Ascending aorta (tissue), 2 donors: Measurements from ENCODE around the gene RBMS3. TPM values are rescaled to one million over a fixed set of nuclear protein-coding genes. Genes with fewer than 3 reads are reported as not detected.

ENCODE experiments used
- DNase-seq, 2 donors: peaks; one replicate each; pipeline ENCODE4 v3.0.0-alpha.2; 2019; ENCODE audit warnings: low spot score in 2 of 2
- H3K27ac ChIP-seq, 2 donors: fragments of 200-600 bp; sonication (generic); one replicate each; pipeline ENCODE4 v1.5.1; 2016 to 2017; ENCODE audit warnings: mild to moderate bottlenecking in 1 of 2
- H3K27me3 ChIP-seq: fragments of 200-600 bp; sonication (generic); one replicate; pipeline ENCODE4 v1.5.1; 2017
- H3K36me3 ChIP-seq, 2 donors: fragments of 200-600 bp; sonication (generic); one replicate each; pipeline ENCODE4 v1.5.1; 2016
- H3K4me1 ChIP-seq, 2 donors: fragments of 200-600 bp; sonication (generic); one replicate each; pipeline ENCODE4 v1.5.1; 2016 to 2017; ENCODE audit warnings: mild to moderate bottlenecking in 1 of 2
- H3K4me3 ChIP-seq, 2 donors: fragments of 200-600 bp; sonication (generic); one replicate each; pipeline ENCODE4 v1.5.1; 2016 to 2017; ENCODE audit warnings: mild to moderate bottlenecking in 1 of 2
- H3K9me3 ChIP-seq, 2 donors: fragments of 200-600 bp; sonication (generic); one replicate each; pipeline ENCODE4 v1.5.1; 2016
- intact Hi-C: fragments of 100-400 bp; cut with DNase I; formaldehyde crosslinking; loops from one replicate; pipeline ENCODE4 v1.15.1; 2023
- total RNA-seq: library from RNA; depleted of rRNA; stranded (reverse); fragments of >200 nt; gene quantifications from one replicate; pipeline ENCODE4 v1.1.0, GENCODE V29; 2016
- TF ChIP-seq, protein P1 (sequence below), 3 experiments: fragments of 200-600 bp in 2 of 3; fragments of 450-650 bp in 1 of 3; sonication (generic) in 2 of 3; IDR thresholded peaks; one replicate each; pipeline ENCODE4 v1.5.1; 2016 to 2019; ENCODE audit warnings: antibody characterized with exemption in 3 of 3, mild to moderate bottlenecking in 1 of 3, moderate library complexity in 1 of 3

RBMS3 gene
- total RNA-seq, 1 donor from 2014 or later: 65.8 TPM

GRCh38 chr3:29639578-29640290, 358.9 kb downstream of the RBMS3 start:
- Histone ChIP-seq H3K27ac (no peak overlapping the region), H3K4me3 (no peak overlapping the region), H3K27me3 (no peaks in the 10 kb centered on the region), H3K4me1 (peaks cover 2 to 13% of the 10 kb centered on the region in 2 donors), H3K36me3 (no peaks in the 10 kb centered on the region), H3K9me3 (peaks cover 5 to 9% of the 10 kb centered on the region in 2 donors)
- intact Hi-C loops: loop anchor here (5.0 kb wide), 1 partner anchor 357 kb away; the partner anchor contains the start of gene RBMS3
- TF ChIP-seq, protein P1, sequence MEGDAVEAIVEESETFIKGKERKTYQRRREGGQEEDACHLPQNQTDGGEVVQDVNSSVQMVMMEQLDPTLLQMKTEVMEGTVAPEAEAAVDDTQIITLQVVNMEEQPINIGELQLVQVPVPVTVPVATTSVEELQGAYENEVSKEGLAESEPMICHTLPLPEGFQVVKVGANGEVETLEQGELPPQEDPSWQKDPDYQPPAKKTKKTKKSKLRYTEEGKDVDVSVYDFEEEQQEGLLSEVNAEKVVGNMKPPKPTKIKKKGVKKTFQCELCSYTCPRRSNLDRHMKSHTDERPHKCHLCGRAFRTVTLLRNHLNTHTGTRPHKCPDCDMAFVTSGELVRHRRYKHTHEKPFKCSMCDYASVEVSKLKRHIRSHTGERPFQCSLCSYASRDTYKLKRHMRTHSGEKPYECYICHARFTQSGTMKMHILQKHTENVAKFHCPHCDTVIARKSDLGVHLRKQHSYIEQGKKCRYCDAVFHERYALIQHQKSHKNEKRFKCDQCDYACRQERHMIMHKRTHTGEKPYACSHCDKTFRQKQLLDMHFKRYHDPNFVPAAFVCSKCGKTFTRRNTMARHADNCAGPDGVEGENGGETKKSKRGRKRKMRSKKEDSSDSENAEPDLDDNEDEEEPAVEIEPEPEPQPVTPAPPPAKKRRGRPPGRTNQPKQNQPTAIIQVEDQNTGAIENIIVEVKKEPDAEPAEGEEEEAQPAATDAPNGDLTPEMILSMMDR (IDR thresholded peaks at IDR 0.05): no peak
- DNase-seq: no peak

- intact Hi-C loops: loop anchor here (5.0 kb wide), 1 partner anchor 360 kb away; the partner anchor contains the start of gene RBMS3
- Histone ChIP-seq H3K27ac (peak overlapping the region; percentile 65 to 77), H3K4me1 (peaks cover 2 to 17% of the 10 kb centered on the region in 2 donors), H3K4me3 (no peak overlapping the region), H3K9me3 (no peaks in the 10 kb centered on the region), H3K36me3 (no peaks in the 10 kb centered on the region), H3K27me3 (no peaks in the 10 kb centered on the region)
- TF ChIP-seq, protein P1 (IDR thresholded peaks at IDR 0.05): peak in 1 of 3 experiments; percentile 6
- DNase-seq: no peak
These were observed 361.6 kb downstream of the RBMS3 start for GRCh38 chr3:29642393-29643033.

GRCh38 chr3:29643034-29643425, 362.2 kb downstream of the RBMS3 start:
- H3K36me3 ChIP-seq: no peaks in the 10 kb centered on the region
- DNase-seq: no peak
- peaks cover 2 to 17% of the 10 kb centered on the region in 2 donors for H3K4me1 ChIP-seq
- H3K27ac ChIP-seq: peak overlapping the region; percentile 65 to 77
- intact Hi-C loops: loop anchor here (5.0 kb wide), 1 partner anchor 361 kb away; the partner anchor contains the start of gene RBMS3
- no peaks in the 10 kb centered on the region for H3K27me3 ChIP-seq
- H3K4me3 ChIP-seq: no peak overlapping the region
- no peaks in the 10 kb centered on the region for H3K9me3 ChIP-seq
- TF ChIP-seq, protein P1 (IDR thresholded peaks at IDR 0.05): no peak

- H3K9me3 ChIP-seq: no peaks in the 10 kb centered on the region
- TF ChIP-seq, protein P1 (IDR thresholded peaks at IDR 0.05): no peak
- H3K27ac ChIP-seq: peak overlapping the region in 1 of 2 donors; percentile 77
- intact Hi-C loops: loop anchor here (5.0 kb wide), 1 partner anchor 362 kb away; the partner anchor contains the start of gene RBMS3
- H3K4me1 ChIP-seq: peaks cover 2 to 17% of the 10 kb centered on the region in 2 donors
- H3K4me3 ChIP-seq: no peak overlapping the region
- no peaks in the 10 kb centered on the region for H3K27me3 ChIP-seq
- H3K36me3 ChIP-seq: no peaks in the 10 kb centered on the region
- no peak for DNase-seq
These were observed 363.4 kb downstream of the RBMS3 start for GRCh38 chr3:29644261-29644660.

DNA sequence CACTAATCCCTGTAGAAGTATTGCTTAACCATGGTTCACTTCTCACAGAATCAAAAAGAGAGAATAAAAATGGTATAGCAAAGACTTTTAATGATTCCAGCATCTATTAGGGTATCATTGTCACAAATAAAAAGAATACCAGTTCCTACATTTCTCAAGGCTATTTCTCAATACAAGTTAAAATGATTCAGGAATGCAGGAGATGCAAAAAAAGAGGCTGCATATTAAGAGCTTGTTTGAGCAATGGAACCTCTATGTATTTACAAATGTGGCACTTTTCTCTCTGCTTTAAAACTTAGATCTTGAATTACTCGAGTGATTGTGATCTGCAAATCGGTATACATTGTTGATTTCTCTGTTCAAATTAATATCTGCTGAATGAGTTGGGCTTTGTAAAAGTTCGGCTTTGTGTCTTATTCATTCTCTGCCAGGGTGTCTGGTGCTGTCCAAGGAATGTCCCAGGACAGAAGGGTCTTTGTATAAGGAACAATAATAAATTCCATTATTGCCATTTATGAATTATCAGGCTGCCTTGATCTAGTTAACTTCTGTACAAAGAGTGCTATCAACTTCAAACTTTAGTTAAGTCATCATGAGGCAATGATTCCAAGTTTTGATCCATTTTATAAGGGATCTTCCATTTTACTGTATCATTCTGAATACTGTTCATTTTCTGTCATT, 364.2 kb downstream of the RBMS3 start:
- DNase-seq: no peak
- TF ChIP-seq, protein P1 (IDR thresholded peaks at IDR 0.05): no peak
- no peaks in the 10 kb centered on the region for H3K9me3 ChIP-seq
- no peak overlapping the region for H3K4me3 ChIP-seq
- H3K27ac ChIP-seq: no peak overlapping the region
- intact Hi-C loops: loop anchor here (5.0 kb wide), 1 partner anchor 363 kb away; the partner anchor contains the start of gene RBMS3
- H3K4me1 ChIP-seq: peaks cover 2 to 17% of the 10 kb centered on the region in 2 donors
- no peaks in the 10 kb centered on the region for H3K27me3 ChIP-seq
- no peaks in the 10 kb centered on the region for H3K36me3 ChIP-seq
